NOMO-1 (cell line): ENCODE results near the gene CXCL8.
"Not testable (repeated sequence)": the region's sequence is repeated elsewhere in the genome, so short reads cannot be mapped to it uniquely, and the experiment has no call there.

ENCODE experiments used
- DNase-seq, 2 experiments: peaks; one replicate each; lab custom pipeline; 2025; ENCODE audit not compliant: unreplicated experiment in 2 of 2; lab: John Stamatoyannopoulos, UW

The CXCL8 gene

GRCh38 chr4:73743281-73743680, 2.9 kb downstream of the CXCL8 start:
- DNase-seq = no peak

DNA sequence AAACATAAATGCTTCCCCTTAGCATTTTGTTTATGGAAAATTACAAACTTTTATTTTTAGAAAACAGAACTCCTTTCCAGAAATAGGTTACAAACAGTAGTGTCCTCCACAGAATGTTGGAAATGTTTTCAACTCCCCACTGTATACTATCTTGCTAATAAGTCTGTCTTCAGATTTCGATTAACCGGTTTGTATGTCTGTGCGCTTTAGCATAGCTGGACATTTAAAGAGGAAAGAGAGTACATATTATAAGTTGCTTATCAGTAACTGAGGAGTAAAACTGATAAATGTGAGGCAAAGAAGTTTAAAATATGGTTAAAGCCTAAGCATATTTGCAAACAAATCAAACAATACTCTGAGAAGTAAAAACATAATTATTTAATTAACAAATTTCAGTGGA, 3.4 kb downstream of the CXCL8 start:
- DNase-seq = no peak

GRCh38 chr4:73744203-73744602, 3.8 kb downstream of the CXCL8 start:
- no peak for DNase-seq

GRCh38 chr4:73750730-73751129, 10.4 kb downstream of the CXCL8 start:
- no peak for DNase-seq

- no peak for DNase-seq
Observed at GRCh38 chr4:73751166-73751565, 10.8 kb downstream of the CXCL8 start.

DNA sequence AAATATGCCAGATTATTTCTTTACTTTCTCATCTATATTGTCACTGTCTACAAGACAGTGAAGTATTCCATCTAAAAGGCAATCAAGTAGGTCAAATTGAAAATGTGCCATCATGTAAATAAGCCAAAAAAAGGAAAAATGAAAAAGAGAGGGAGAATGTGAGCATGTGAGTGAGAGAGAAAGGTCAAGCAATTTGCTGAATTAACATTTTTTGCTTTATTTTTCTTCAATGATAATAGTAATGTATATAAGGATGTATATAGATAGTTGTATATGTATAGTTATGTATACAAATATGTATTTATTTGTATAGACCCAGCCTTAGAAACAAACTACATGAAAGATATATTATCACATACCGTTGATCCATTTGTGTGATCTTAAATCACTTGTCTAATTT, 11.5 kb downstream of the CXCL8 start:
- DNase-seq = no peak

DNA sequence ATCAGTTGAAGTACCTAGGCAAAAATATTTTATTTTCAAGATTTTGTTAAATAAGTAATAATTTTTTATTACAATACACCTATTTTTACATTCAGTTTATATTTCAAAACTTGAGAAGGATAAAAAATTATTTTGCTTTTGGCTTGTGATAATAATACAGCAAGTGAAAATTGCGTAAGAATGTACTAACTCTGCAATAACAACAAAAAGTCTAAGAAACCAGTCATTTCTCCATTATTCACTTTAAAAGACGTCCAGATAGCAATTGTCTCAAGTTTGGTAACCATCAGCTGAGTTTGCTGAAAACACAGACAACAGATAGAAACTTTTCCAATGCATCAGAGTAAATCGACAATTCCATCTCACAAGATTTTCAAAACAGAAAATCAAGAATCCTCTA, 12.1 kb downstream of the CXCL8 start:
- DNase-seq = peak in 1 of 2 experiments; percentile 5

GRCh38 chr4:73753215-73753614, 12.8 kb downstream of the CXCL8 start:
- DNase-seq = peak in 1 of 2 experiments; percentile 6

DNA sequence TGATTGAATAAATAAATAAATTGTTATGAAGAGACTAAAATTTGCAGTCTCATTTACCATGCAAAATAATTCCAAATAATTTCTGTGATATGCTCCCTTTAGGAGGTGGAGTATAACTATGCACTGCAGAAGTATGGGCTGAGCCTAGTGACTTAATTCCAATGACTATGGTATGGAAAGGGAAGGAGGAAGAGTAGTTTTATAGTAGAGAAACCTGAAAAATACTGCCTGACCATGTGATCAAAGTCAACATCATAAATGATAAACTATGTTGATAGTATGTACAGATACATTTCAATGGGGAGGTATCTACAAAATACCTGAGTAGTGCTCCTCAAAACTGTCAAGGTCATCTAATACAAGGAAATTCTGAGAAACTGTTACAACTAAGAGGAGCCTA, 14.6 kb downstream of the CXCL8 start:
- no peak for DNase-seq

DNA sequence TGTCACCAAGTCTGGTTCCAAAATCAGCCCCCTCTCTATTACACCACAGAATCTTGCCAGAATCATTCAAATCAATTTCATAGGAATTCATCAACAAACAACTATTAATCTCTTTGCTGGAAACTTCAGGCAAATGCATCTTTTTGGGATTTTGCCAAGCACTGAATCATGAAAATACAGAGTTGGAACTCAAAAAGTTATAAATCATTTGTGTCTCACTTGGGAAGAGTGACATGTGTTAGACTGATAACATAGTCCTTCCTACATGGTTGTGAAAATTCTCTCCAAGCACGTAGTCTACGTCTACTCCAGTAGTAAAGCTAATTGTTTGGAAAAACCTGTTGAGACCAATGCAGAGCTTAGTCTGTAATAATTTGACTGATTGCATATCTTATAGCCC, 19.0 kb downstream of the CXCL8 start:
- DNase-seq = no peak

DNA sequence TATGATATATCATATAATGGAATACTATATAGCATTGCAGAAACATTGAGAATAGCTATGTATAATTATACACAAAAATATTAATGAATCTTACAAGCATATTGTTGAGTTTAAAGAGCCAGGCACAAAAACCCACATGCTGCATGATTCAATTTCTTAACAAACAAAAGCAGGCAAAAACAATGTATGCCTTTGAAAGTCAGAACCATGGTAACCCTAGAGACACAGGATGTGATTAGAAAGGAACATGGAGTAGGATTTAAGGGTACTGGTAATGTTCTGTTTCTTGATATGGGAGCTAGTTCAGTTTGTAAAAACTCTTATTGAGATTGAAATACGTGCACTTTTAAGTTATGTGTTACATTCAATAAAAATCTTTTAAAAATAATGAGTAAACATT, 21.5 kb downstream of the CXCL8 start:
- DNase-seq = no peak

DNA sequence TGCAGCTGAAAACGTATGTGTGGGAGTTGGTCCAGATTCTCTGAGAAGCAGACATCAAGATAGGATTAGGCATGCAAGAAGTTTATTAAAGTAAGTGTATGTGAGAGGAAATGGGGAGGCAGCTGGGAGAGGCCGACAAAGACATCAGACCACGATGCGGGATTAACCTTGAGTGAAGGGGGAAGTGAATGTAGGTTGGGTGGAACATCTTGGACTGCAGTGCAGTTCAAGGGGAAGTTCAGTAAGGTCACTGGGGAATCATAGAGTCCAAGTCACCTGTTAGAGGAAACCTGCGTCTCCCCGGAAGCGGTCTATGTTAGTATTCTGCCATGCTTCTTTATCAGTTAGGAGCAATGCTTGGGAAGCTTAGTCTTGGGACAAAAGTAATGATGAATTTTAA, 22.0 kb downstream of the CXCL8 start:
- peak; percentile 58 to 83 for DNase-seq

DNA sequence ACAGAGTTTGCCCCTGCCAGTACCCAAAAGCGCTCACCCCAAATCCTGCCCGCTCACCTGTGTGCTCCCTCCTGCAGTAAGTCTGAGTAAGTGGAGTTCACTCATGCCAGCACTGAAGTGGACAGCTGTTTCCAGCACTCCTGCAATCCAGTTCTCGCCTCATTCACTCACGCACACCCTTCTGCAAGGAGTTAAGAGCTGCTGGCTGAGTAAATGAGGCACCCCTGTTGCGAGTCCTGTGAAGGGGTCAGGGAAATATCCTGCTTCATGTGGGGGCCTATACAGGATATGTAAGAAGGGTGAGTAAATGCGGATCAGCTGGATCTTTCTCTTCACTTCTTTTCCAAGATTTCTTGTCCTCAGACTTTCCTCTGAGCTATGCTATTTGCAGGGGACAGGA, 23.5 kb downstream of the CXCL8 start:
- no peak for DNase-seq

DNA sequence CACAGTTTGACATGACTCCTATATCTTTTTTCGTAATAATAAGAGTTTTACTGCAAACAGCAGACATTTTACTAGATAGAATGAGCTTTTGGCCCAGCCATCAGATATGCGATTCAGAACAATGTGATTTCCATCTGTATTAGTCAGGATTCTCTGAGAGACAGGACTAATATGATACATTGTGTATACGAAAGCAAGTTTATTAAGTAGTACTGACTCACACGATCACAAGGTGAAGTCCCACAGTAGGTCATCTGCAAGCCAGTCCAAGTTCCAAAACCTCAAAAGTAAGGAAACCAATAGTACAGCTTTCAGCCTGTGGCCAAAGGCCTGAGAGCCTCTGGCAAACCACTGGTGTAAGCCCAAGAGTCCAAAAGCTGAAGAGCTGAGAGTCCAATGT, 24.1 kb downstream of the CXCL8 start:
- no peak for DNase-seq

DNA sequence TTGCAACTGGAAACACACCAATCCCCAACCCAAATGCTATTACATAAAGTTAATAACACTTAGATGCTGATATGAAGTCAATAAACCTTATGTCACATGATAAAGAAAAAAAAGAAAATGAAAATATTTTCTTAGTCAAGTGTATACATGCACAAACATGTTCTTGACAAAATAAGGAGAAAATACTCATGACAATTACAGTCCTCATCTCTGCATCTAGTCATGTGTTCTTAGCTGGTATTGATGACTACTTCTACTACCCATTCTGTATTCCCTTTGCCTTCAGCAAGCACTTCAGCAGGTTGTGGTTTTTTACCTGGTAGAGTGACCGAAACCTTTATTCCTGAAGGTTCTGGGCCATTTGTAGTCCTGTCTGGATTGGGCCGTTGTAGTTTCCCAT, 24.9 kb downstream of the CXCL8 start:
- DNase-seq = no peak

DNA sequence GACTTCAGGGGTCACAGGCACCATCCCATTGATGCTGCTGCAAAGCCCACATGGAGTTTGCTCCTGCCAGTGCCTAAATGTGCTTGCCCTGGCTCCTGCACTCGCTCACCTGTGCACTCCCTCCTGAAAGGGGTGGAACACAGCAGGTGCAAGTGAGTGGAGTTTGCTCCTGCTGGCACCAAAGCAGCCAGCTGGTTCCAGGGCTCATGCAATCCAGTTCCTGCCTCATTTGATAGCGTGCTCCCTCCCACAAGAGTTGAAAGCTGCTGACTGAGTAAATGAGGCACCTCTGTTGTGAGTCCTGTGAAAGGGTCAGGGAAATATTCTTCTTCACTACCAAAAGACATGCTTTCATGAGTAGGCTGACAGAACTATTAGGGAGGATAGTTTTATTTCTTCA, 30.5 kb downstream of the CXCL8 start:
- no peak for DNase-seq

GRCh38 chr4:73772363-73772762, 32.0 kb downstream of the CXCL8 start:
- peak; percentile 56 to 88 for DNase-seq

GRCh38 chr4:73774406-73774805, 34.0 kb downstream of the CXCL8 start:
- not testable (repeated sequence) for DNase-seq

DNA sequence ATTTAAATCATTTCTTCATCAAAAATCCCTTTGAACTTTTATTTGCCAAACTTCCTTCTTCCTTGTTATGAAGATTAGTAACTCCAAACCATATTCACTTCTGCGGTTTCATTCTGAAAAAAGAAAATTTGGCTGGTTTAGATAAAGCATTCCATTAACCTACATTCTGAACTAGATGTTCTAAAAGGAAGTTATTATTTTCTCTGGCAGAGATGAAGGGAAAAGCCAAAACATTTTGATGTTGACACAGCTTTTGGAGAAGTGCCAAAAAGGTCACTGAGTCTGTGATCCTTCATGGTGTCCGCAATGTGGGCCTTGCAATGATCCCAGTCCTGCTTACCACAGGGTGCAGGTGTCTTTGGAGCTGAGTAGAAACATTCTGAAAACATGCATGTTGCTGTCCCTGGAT, 36.0 kb downstream of the CXCL8 start:
- DNase-seq = no peak

DNA sequence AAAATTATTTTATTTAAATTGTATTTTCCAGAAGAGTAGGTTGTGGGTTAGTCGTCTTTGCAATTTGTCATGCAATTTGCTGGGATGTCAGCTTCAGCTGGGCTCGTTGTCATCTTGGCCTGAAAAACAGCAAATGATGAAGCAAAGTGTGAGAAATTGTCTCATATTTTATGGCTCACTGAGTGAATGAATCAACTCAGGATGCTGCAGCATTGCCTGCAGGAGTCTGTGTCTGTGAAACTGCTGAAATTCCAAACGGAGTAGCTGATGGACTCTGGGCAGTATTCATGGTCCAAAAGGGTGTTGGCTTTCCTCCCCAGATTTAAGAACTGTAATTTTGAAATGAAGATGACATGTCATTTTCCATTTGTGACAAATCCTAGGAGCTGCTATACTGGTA, 37.2 kb downstream of the CXCL8 start:
- DNase-seq = no peak

DNA sequence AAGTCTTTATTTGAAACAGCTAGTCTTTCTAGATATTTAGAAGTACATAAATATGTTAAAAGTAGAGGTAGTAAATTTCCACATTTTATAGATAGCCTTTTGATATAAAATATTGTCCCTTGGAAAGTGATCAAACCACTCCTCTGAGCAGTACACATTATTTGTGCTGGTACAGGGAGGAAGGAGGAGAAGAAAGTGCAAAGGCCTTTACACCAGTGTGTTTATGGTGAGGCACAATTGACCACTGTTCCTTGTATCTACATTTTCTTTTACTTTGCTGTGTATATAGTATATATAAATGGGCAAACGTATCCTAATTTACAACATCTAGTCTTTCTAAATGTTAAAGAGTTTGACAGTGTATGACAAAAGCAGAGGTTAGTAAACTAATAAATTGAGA, 39.9 kb downstream of the CXCL8 start:
- DNase-seq = no peak

GRCh38 chr4:73780834-73781233, 40.5 kb downstream of the CXCL8 start:
- no peak for DNase-seq

- no peak for DNase-seq
Observed at GRCh38 chr4:73788411-73788810, 48.0 kb downstream of the CXCL8 start.
